ENCODE data around the gene FHIT. TPM values are rescaled to one million over a fixed set of nuclear protein-coding genes. Genes with fewer than 3 reads are reported as not detected.

FHIT gene
- total and polyA plus RNA-seq, 9 donors: 5.1 to 11.8 (median 9.5) TPM

DNA sequence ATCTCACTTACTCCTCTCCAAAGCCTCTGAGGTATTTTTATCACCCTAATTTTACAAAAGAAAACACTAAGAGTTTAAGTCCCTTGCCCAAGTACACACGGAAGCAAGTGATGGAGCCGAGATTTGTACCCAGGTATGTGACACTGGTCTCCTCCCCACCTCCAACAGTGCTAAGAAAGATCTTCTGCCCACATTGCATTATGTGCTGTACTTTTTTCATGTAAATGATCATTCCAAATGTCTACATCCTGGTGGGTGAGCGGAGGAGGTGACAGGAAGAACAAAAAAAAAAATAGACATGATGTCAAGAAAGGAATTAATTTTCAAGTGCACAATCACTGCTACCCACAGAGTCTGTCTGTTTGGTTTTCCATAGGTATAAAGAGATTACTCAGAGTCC, 694.1 kb downstream of the FHIT start:
- 94 to 96% (median 94%) methylated on average over 3 of the region's 3 CpGs for WGBS, 3 donors
- DNase-seq: no peak
- Histone ChIP-seq H3K27me3 (no peaks in the 10 kb centered on the region), H3K4me3 (no peak overlapping the region), H3K4me1 (ENCODE audit: insufficient read depth) (no peaks in the 10 kb centered on the region), H3K27ac (no peak overlapping the region), H3K36me3 (no peaks in the 10 kb centered on the region), H3K9me3 (no peaks in the 10 kb centered on the region)
- intact Hi-C loops (cut with DNase I): no loop called here
- TF ChIP-seq POLR2A (IDR thresholded peaks at IDR 0.05): no peak
- TF ChIP-seq, protein P1, sequence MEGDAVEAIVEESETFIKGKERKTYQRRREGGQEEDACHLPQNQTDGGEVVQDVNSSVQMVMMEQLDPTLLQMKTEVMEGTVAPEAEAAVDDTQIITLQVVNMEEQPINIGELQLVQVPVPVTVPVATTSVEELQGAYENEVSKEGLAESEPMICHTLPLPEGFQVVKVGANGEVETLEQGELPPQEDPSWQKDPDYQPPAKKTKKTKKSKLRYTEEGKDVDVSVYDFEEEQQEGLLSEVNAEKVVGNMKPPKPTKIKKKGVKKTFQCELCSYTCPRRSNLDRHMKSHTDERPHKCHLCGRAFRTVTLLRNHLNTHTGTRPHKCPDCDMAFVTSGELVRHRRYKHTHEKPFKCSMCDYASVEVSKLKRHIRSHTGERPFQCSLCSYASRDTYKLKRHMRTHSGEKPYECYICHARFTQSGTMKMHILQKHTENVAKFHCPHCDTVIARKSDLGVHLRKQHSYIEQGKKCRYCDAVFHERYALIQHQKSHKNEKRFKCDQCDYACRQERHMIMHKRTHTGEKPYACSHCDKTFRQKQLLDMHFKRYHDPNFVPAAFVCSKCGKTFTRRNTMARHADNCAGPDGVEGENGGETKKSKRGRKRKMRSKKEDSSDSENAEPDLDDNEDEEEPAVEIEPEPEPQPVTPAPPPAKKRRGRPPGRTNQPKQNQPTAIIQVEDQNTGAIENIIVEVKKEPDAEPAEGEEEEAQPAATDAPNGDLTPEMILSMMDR (IDR thresholded peaks at IDR 0.05): no peak
- TF ChIP-seq EP300 (IDR thresholded peaks at IDR 0.05): no peak

DNA sequence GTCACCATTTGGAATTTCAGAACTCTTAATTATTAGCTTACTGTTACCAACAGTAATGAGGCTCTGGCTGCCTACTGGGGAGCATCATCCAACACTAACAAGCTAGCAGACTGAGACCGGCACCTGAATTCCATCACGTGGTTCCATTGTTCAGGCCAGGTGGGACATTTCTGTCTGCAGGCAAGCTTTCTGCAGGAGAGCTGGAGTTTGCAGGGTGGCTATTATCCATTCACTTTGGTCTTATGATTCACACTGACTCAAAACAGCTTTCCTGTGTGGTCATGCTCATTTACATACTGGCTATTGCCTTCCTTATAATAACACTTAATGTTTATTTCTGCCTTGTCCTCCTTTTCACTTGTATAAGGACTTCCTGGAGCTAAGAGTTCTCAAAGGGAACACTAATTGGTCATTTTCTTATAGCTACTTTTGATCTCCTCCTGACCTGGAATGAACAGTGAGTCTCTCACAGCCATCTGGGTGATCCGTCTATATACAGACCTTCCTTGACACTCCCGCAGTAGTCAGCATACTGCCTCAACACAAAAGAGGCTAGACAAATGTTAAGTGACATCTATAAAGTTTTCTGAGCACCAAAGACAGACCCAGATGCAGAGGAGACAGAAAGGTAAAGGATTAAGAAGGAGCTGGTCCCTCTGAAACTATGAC, 695.4 kb downstream of the FHIT start:
- H3K9me3 ChIP-seq: no peaks in the 10 kb centered on the region

DNA sequence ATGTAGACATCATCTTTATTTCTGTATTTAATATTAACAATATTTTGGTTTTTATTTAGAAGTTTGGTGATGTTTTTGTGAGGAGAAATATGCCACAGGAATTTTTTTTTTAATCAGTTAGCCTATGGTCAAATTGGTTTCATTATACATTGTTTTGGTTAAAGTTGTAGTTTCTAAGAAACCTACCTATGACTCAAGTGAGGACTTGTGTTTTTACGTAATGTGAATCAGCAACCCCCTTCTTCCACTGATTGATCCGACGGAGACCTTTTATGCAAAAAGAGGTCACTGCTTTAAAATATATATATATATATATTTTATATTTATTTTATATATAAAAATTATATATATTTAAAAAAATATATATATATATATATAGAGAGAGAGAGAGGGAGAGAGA, 698.1 kb downstream of the FHIT start:
- intact Hi-C loops (cut with DNase I): no loop called here
- no peaks in the 10 kb centered on the region for H3K36me3 ChIP-seq
- WGBS, 3 donors: 94 to 97% (median 97%) methylated on average over 3 of the region's 3 CpGs
- no peaks in the 10 kb centered on the region for H3K4me1 ChIP-seq (ENCODE audit: insufficient read depth)
- no peak overlapping the region for H3K27ac ChIP-seq
- no peak for TF ChIP-seq EP300 (IDR thresholded peaks at IDR 0.05)
- TF ChIP-seq POLR2A (IDR thresholded peaks at IDR 0.05): no peak
- TF ChIP-seq, protein P1 (IDR thresholded peaks at IDR 0.05): no peak
- no peak for DNase-seq
- H3K4me3 ChIP-seq: no peak overlapping the region
- no peaks in the 10 kb centered on the region for H3K9me3 ChIP-seq
- no peaks in the 10 kb centered on the region for H3K27me3 ChIP-seq

More for the DNA sequence above, 695.4 kb downstream of the FHIT start:
- 77 to 80% (median 77%) methylated on average over 4 of the region's 4 CpGs for WGBS, 3 donors
- intact Hi-C loops (cut with DNase I): no loop called here
- Histone ChIP-seq H3K27me3 (no peaks in the 10 kb centered on the region), H3K4me3 (no peak overlapping the region), H3K27ac (no peak overlapping the region), H3K4me1 (ENCODE audit: insufficient read depth) (no peaks in the 10 kb centered on the region), H3K36me3 (no peaks in the 10 kb centered on the region)
- TF ChIP-seq EP300 (IDR thresholded peaks at IDR 0.05) (no peak), POLR2A (IDR thresholded peaks at IDR 0.05) (no peak)
- TF ChIP-seq, protein P1 (IDR thresholded peaks at IDR 0.05): no peak
- no peak for DNase-seq

DNA sequence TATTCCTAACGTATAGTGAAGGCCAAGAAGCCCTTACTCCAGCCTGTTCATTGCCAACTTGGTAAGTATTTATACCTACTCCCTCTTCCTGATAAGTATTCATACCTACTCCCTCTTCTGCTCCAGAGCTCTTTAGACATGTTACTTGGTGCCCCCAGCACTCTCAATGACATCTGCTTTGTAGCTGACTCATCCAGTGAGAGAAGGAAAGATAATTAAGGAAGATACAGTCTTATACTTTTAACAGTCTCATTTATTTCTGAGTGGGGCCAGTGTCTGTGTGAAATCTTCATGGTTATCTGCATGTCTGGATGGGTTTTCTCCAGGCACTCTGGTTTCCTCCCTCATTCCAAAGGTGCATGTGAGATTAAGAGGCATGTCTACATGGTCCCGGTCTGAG, 698.7 kb downstream of the FHIT start:
- Histone ChIP-seq H3K4me1 (ENCODE audit: insufficient read depth) (no peaks in the 10 kb centered on the region), H3K27me3 (no peaks in the 10 kb centered on the region), H3K9me3 (no peaks in the 10 kb centered on the region), H3K4me3 (no peak overlapping the region), H3K36me3 (no peaks in the 10 kb centered on the region), H3K27ac (no peak overlapping the region)
- WGBS, 3 donors: 29 to 52% (median 41%) methylated on average over 2 of the region's 2 CpGs
- TF ChIP-seq EP300 (IDR thresholded peaks at IDR 0.05) (no peak), POLR2A (IDR thresholded peaks at IDR 0.05) (no peak)
- TF ChIP-seq, protein P1 (IDR thresholded peaks at IDR 0.05): no peak
- DNase-seq: no peak
- intact Hi-C loops (cut with DNase I): no loop called here

All from ovary (tissue), 9 donors.